Measurements from ENCODE around the gene USP25.

The USP25 gene

GRCh38 chr21:15875286-15875685 lies 145.5 kb downstream of the USP25 start:
- POLR2A ChIA-PET (ENCODE audit: low non-redundant PET), result no interaction called here

GRCh38 chr21:15893902-15894301 lies 164.1 kb downstream of the USP25 start:
- no peak for DNase-seq (ENCODE audit: low spot score)
- no peak for TF ChIP-seq CTCF (conservative IDR thresholded peaks at IDR 0.05; ENCODE audit: low read depth)
- ChIA-PET POLR2A (ENCODE audit: low non-redundant PET) (no interaction called here), CTCF (no interaction called here)
- no peak overlapping the region for H3K27ac ChIP-seq

More at GRCh38 chr21:15875286-15875685, 145.5 kb downstream of the USP25 start:
- TF ChIP-seq CTCF (conservative IDR thresholded peaks at IDR 0.05; ENCODE audit: low read depth), result no peak
- no peak overlapping the region for H3K27ac ChIP-seq
- CTCF ChIA-PET, result no interaction called here
- DNase-seq (ENCODE audit: low spot score), result no peak

- DNase-seq (ENCODE audit: low spot score), result peak; percentile 4
- no peak overlapping the region for H3K27ac ChIP-seq
- ChIA-PET CTCF (no interaction called here), POLR2A (ENCODE audit: low non-redundant PET) (no interaction called here)
- peak; percentile 45 for TF ChIP-seq CTCF (conservative IDR thresholded peaks at IDR 0.05; ENCODE audit: low read depth)
Observed at GRCh38 chr21:15894596-15894995, 164.8 kb downstream of the USP25 start.

- no peak overlapping the region for H3K27ac ChIP-seq
- DNase-seq (ENCODE audit: low spot score), result no peak
- no peak for TF ChIP-seq CTCF (conservative IDR thresholded peaks at IDR 0.05; ENCODE audit: low read depth)
- POLR2A ChIA-PET (ENCODE audit: low non-redundant PET), result no interaction called here
- CTCF ChIA-PET, result no interaction called here
Observed at GRCh38 chr21:15895142-15896106, 165.6 kb downstream of the USP25 start.

- TF ChIP-seq CTCF (conservative IDR thresholded peaks at IDR 0.05; ENCODE audit: low read depth), result no peak
- DNase-seq (ENCODE audit: low spot score), result no peak
- ChIA-PET POLR2A (ENCODE audit: low non-redundant PET) (no interaction called here), CTCF (no interaction called here)
- no peak overlapping the region for H3K27ac ChIP-seq
Observed at GRCh38 chr21:15896501-15896900, 166.7 kb downstream of the USP25 start.

GRCh38 chr21:15904389-15904788 lies 174.6 kb downstream of the USP25 start:
- ChIA-PET CTCF (no interaction called here), POLR2A (ENCODE audit: low non-redundant PET) (no interaction called here)
- no peak for DNase-seq (ENCODE audit: low spot score)
- no peak overlapping the region for H3K27ac ChIP-seq
- TF ChIP-seq CTCF (conservative IDR thresholded peaks at IDR 0.05; ENCODE audit: low read depth), result no peak

All from RWPE1 (cell line).